ENCODE data around the gene DAGLA.

DAGLA gene

GRCh38 chr11:61684870-61685616 is 4.9 kb downstream of the DAGLA start:
- no peak for DNase-seq (ENCODE audit: low read depth)
- H3K4me3 ChIP-seq (ENCODE audit: low read depth, low read length): no peak overlapping the region
- in situ Hi-C loops (cut with HindIII; ENCODE audit: low sequenced_read_pairs): loop anchor here (5.0 kb wide), 1 partner anchor 38 kb away; no protein-coding TSS in a partner anchor
- TF ChIP-seq, protein P1, sequence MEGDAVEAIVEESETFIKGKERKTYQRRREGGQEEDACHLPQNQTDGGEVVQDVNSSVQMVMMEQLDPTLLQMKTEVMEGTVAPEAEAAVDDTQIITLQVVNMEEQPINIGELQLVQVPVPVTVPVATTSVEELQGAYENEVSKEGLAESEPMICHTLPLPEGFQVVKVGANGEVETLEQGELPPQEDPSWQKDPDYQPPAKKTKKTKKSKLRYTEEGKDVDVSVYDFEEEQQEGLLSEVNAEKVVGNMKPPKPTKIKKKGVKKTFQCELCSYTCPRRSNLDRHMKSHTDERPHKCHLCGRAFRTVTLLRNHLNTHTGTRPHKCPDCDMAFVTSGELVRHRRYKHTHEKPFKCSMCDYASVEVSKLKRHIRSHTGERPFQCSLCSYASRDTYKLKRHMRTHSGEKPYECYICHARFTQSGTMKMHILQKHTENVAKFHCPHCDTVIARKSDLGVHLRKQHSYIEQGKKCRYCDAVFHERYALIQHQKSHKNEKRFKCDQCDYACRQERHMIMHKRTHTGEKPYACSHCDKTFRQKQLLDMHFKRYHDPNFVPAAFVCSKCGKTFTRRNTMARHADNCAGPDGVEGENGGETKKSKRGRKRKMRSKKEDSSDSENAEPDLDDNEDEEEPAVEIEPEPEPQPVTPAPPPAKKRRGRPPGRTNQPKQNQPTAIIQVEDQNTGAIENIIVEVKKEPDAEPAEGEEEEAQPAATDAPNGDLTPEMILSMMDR (IDR thresholded peaks at IDR 0.05; ENCODE audit: low read depth, low read length, missing control alignments): no peak

DNA sequence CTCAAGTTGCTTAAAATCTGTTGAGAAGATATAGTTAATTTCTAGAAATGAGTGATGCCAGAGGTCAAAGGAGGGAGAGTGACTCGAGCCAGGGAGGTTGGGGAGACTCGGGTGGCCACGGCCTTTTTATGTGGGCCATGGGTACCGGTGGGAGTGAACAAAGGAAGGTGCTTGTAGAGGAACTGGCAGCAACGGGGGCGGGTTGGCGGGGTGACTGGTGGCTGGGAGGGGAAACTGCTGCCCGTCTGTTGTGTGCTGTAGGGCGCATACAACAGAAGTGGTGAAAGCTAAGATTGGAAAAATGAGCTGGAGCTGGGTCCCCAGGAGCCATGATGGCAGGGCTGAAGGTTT is 5.4 kb downstream of the DAGLA start:
- H3K4me3 ChIP-seq (ENCODE audit: low read depth, low read length): no peak overlapping the region
- no peak for DNase-seq (ENCODE audit: low read depth)
- in situ Hi-C loops (cut with HindIII; ENCODE audit: low sequenced_read_pairs): no loop called here

DNA sequence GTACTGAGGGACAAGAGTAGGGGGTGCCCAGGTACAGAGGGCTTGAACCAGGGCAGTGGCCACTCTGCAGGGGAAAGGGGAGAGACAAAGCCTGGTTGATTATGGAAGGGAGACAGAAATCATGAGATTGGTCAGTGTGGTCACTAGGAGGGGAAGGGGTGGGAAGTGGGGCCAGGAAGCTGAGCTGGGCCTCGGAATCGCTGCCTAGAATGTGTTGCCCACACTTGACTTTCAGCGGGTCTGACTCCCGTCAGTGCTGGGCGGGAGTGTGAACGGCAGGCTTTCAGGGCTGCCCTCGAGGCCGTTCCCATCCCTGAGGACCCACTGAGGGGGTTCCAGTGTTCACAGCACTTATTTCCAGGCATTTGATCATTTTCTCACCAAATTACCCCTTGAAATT is 5.9 kb downstream of the DAGLA start:
- H3K4me3 ChIP-seq (ENCODE audit: low read depth, low read length): no peak overlapping the region
- TF ChIP-seq, protein P1 (IDR thresholded peaks at IDR 0.05; ENCODE audit: low read depth, low read length, missing control alignments): no peak
- in situ Hi-C loops (cut with HindIII; ENCODE audit: low sequenced_read_pairs): no loop called here
- DNase-seq (ENCODE audit: low read depth): no peak

More for the DNA sequence above, 5.4 kb downstream of the DAGLA start:
- TF ChIP-seq, protein P1 (IDR thresholded peaks at IDR 0.05; ENCODE audit: low read depth, low read length, missing control alignments): no peak

DNA sequence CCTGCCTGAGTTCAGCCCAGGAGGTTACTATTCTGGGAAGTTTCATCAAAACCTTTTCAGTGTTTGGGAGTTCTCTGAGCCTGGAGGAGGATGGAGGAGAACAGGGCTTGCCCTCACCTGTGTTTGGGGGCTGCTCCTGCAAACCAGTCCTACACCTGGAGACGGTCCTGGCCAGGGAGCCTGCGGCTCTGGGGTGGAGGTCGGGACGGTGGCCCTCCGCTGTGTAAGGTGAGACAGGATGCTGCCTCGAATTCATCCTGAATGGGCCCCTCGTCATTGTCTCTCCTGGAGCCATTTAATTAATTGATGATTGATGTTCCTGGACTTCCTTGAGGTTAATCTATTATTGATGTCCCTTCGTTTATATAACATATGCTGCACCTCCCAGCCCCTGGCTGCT is 6.3 kb downstream of the DAGLA start:
- TF ChIP-seq, protein P1 (IDR thresholded peaks at IDR 0.05; ENCODE audit: low read depth, low read length, missing control alignments): no peak

DNA sequence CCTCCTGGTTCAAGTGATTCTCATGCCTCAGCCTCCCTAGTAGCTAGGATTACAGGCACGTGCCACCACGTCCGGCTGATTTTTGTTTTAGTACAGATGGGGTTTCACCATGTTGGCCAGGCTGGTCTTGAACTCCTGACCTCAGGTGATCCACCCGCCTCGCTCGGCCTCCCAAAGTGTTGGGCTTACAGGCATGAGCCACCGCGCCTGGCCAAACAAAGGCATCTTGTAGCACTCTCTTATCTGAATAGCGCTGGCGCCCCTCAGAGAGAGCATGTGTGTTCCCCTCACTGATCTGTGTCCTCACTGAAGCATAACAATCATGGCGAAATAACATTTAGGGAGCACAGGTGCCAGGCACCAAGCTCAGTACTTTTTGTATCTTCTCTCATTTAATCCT is 7.2 kb downstream of the DAGLA start:
- no peak overlapping the region for H3K4me3 ChIP-seq (ENCODE audit: low read depth, low read length)
- TF ChIP-seq, protein P1 (IDR thresholded peaks at IDR 0.05; ENCODE audit: low read depth, low read length, missing control alignments): no peak
- in situ Hi-C loops (cut with HindIII; ENCODE audit: low sequenced_read_pairs): no loop called here
- no peak for DNase-seq (ENCODE audit: low read depth)

More for the DNA sequence above, 6.3 kb downstream of the DAGLA start:
- H3K4me3 ChIP-seq (ENCODE audit: low read depth, low read length): no peak overlapping the region
- DNase-seq (ENCODE audit: low read depth): no peak
- in situ Hi-C loops (cut with HindIII; ENCODE audit: low sequenced_read_pairs): no loop called here

- no peak overlapping the region for H3K4me3 ChIP-seq (ENCODE audit: low read depth, low read length)
- in situ Hi-C loops (cut with HindIII; ENCODE audit: low sequenced_read_pairs): no loop called here
- no peak for DNase-seq (ENCODE audit: low read depth)
- TF ChIP-seq, protein P1 (IDR thresholded peaks at IDR 0.05; ENCODE audit: low read depth, low read length, missing control alignments): no peak
These were observed 8.4 kb downstream of the DAGLA start for GRCh38 chr11:61688365-61689163.

All from astrocyte of the cerebellum (primary cell).